Measurements from ENCODE around the gene MBD3L4.

GRCh38 chr19:7072541-7072940, 32.6 kb upstream of the MBD3L4 start:
- no peak for TF ChIP-seq JUN (IDR thresholded peaks at IDR 0.05; ENCODE audit: borderline replicate concordance, insufficient read depth, insufficient read length, low read depth)
- no peak for TF ChIP-seq POLR2AphosphoS5 (IDR thresholded peaks at IDR 0.05; ENCODE audit: insufficient read depth, low read depth, low read length)
- TF ChIP-seq CTCF (IDR thresholded peaks at IDR 0.05; ENCODE audit: extremely low read depth in 1 of 2, insufficient read depth in 1 of 2, low read depth in 1 of 2, low read length in 2 of 2): no peak
- no peak for TF ChIP-seq POLR2A (IDR thresholded peaks at IDR 0.05; ENCODE audit: low read depth, low read length)

Measured in endothelial cell of umbilical vein (primary cell).